Measurements from ENCODE around the gene EBLN2.

EBLN2 gene

DNA sequence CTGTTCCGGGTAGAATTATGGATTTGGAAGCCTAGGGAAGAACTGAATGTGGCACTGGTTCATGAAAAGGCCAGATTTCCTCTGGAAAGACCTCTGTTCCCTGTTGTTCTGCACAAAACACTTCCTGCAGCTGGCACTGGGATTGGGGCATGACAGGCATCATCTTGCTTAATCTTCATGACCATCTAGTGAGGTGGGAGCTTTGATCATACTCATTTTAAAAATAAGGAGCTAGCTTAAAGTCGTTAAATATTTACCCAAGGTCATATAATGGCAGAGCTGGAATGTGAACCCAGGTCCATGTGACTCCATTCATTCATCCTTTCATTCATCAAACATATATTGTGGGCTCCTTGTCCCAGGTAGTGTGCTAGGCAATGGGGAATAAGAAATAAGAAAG is 40.4 kb downstream of the EBLN2 start:
- DNase-seq (ENCODE audit: low read depth in 1 of 2, low spot score in 1 of 2), result no peak

DNA sequence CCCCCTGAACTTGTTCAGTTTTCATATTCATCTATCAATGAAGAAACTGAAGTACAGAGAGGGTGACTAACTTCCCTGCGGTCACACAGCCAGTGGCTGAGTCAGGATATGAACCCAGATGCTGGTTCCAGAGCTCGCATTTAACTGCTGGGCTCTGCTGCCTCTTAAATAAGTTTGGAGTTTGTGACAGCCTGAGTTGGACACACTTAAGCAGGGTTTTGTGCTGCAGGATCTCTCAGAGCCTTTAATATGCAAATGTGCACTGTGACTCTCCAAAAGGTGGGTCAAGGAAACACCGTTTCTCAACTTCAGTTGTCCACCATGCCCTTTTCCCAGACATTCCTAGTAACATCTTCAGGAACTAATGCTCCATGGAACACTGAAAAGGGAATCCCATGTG is 45.8 kb downstream of the EBLN2 start:
- no peak for DNase-seq (ENCODE audit: low read depth in 1 of 2, low spot score in 1 of 2)

GRCh38 chr3:73107676-73108187 is 46.3 kb downstream of the EBLN2 start:
- DNase-seq (ENCODE audit: low read depth in 1 of 2, low spot score in 1 of 2), result no peak

- no peak for DNase-seq (ENCODE audit: low read depth in 1 of 2, low spot score in 1 of 2)
Measured at GRCh38 chr3:73108750-73109149, 47.3 kb downstream of the EBLN2 start.

GRCh38 chr3:73110530-73110929 is 49.1 kb downstream of the EBLN2 start:
- DNase-seq (ENCODE audit: low read depth in 1 of 2, low spot score in 1 of 2), result no peak
